ENCODE data around the gene EMC8. TPM values are rescaled to one million over a fixed set of nuclear protein-coding genes. Genes with fewer than 3 reads are reported as not detected.

The EMC8 gene
- total and polyA plus RNA-seq, 2 experiments from 2014 or later = 42.8 to 54.8 TPM

- TF ChIP-seq, protein P1, sequence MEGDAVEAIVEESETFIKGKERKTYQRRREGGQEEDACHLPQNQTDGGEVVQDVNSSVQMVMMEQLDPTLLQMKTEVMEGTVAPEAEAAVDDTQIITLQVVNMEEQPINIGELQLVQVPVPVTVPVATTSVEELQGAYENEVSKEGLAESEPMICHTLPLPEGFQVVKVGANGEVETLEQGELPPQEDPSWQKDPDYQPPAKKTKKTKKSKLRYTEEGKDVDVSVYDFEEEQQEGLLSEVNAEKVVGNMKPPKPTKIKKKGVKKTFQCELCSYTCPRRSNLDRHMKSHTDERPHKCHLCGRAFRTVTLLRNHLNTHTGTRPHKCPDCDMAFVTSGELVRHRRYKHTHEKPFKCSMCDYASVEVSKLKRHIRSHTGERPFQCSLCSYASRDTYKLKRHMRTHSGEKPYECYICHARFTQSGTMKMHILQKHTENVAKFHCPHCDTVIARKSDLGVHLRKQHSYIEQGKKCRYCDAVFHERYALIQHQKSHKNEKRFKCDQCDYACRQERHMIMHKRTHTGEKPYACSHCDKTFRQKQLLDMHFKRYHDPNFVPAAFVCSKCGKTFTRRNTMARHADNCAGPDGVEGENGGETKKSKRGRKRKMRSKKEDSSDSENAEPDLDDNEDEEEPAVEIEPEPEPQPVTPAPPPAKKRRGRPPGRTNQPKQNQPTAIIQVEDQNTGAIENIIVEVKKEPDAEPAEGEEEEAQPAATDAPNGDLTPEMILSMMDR (IDR thresholded peaks at IDR 0.05; ENCODE audit: low read depth, low read length) = no peak
- Histone ChIP-seq H3K9me3 (ENCODE audit: low read depth) (no peaks in the 10 kb centered on the region), H3K4me3 (no peak overlapping the region), H3K27me3 (no peaks in the 10 kb centered on the region), H3K4me1 (ENCODE audit: low read depth) (no peaks in the 10 kb centered on the region), H3K27ac (no peak overlapping the region), H3K36me3 (no peaks in the 10 kb centered on the region)
- DNase-seq (ENCODE audit: low read depth in 1 of 2, low spot score in 1 of 2) = no peak
Observed at GRCh38 chr16:85763616-85764015, 35.7 kb downstream of the EMC8 start.

- no peaks in the 10 kb centered on the region for H3K36me3 ChIP-seq
- TF ChIP-seq, protein P1 (IDR thresholded peaks at IDR 0.05; ENCODE audit: low read depth, low read length) = no peak
- H3K9me3 ChIP-seq (ENCODE audit: low read depth) = no peaks in the 10 kb centered on the region
- H3K27me3 ChIP-seq = no peaks in the 10 kb centered on the region
- H3K27ac ChIP-seq = no peak overlapping the region
- DNase-seq (ENCODE audit: low read depth in 1 of 2, low spot score in 1 of 2) = no peak
- no peaks in the 10 kb centered on the region for H3K4me1 ChIP-seq (ENCODE audit: low read depth)
- H3K4me3 ChIP-seq = no peak overlapping the region
Observed at GRCh38 chr16:85762970-85763369, 36.4 kb downstream of the EMC8 start.

GRCh38 chr16:85761861-85762260 is 37.5 kb downstream of the EMC8 start:
- Histone ChIP-seq H3K4me3 (no peak overlapping the region), H3K36me3 (no peaks in the 10 kb centered on the region), H3K27ac (no peak overlapping the region), H3K9me3 (ENCODE audit: low read depth) (no peaks in the 10 kb centered on the region), H3K4me1 (ENCODE audit: low read depth) (no peaks in the 10 kb centered on the region), H3K27me3 (no peaks in the 10 kb centered on the region)
- TF ChIP-seq, protein P1 (IDR thresholded peaks at IDR 0.05; ENCODE audit: low read depth, low read length) = no peak
- DNase-seq (ENCODE audit: low read depth in 1 of 2, low spot score in 1 of 2) = no peak

DNA sequence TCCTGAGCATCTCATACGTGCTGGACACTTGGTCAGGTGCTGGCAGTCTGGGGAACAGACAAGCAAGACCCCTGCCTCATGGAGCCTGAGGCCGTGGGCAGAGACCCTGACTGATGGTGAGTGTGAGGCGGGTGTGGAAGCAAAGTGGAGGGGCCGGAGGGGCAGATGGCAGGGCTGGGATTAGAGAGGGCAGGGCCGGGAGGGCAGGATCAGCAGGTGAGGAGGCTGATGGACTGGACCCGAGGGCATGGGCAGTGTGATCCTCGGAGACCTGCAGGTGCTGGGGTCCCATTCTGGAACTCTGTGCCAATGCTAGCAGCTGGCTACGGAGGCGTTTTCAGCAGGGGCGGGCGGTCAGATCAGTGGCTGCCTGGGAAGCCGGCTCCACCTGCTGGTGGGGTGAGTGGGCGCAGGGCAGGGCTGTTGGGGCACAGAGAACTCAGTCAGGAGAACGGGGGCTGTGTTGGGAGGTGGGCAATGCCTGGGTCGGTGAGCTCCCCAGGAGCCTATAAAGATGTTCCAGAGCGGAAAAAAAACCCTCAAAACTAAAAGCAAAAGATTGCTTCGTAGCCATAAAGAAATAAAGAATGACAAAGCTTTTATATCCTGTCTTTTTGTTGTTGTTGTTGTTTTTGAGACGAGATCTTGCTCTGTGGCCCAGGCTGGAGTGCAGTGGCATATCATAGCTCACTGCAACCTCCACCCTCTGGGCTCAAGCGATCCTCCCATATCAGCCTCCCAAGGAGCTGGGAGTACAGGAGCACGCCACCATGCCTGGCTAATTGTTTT is 39.5 kb downstream of the EMC8 start:
- TF ChIP-seq, protein P1 (IDR thresholded peaks at IDR 0.05; ENCODE audit: low read depth, low read length) = peak; percentile 39
- Histone ChIP-seq H3K27ac (no peak overlapping the region), H3K4me1 (ENCODE audit: low read depth) (no peaks in the 10 kb centered on the region), H3K4me3 (no peak overlapping the region), H3K9me3 (ENCODE audit: low read depth) (no peaks in the 10 kb centered on the region), H3K27me3 (no peaks in the 10 kb centered on the region), H3K36me3 (no peaks in the 10 kb centered on the region)
- DNase-seq (ENCODE audit: low read depth in 1 of 2, low spot score in 1 of 2) = no peak

DNA sequence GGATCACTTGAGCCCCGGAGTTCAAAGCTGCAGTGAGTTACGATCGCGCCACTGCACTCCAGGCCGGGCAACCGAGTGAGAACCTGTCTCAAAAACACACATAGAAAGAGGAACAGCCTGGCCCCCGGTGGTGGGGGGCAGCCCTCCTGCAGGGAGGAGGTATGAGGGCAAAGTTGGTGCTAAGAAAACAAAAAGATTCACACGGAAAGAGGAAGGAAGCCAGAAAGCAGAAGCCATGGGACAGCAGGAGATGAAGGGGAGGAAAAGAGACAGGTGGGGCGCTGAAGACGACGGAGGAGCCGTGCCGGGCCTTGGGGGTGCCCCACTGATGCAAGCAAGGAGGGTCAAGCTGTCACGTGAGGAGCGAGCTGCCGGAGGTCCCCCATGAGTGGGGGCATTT is 40.2 kb downstream of the EMC8 start:
- Histone ChIP-seq H3K9me3 (ENCODE audit: low read depth) (no peaks in the 10 kb centered on the region), H3K4me3 (no peak overlapping the region), H3K27ac (no peak overlapping the region), H3K27me3 (no peaks in the 10 kb centered on the region), H3K4me1 (ENCODE audit: low read depth) (peaks cover 5% of the 10 kb centered on the region), H3K36me3 (no peaks in the 10 kb centered on the region)
- DNase-seq (ENCODE audit: low read depth in 1 of 2, low spot score in 1 of 2) = no peak
- TF ChIP-seq, protein P1 (IDR thresholded peaks at IDR 0.05; ENCODE audit: low read depth, low read length) = no peak
